Left ventricle myocardium inferior (tissue), 1 donor: ENCODE measurements around the gene DMAC2. TPM values are rescaled to one million over a fixed set of nuclear protein-coding genes. Genes with fewer than 3 reads are reported as not detected.
A peak's percentile ranks its signal among the peaks of the same experiment; 100 is the strongest.
"Not testable (repeated sequence)": the region's sequence is repeated elsewhere in the genome, so short reads cannot be mapped to it uniquely, and the experiment has no call there.

Experiments used
- DNase-seq: peaks from one replicate; pipeline ENCODE4 v3.0.0-alpha.2; 2020
- H3K27ac ChIP-seq: fragments of 200-600 bp; replicated peaks from 2 replicates; pipeline ENCODE4 v1.8.0; 2021
- H3K27me3 ChIP-seq: fragments of 200-600 bp; 2 replicates; pipeline ENCODE4 v1.8.0; 2021; ENCODE audit warnings: low read depth
- H3K36me3 ChIP-seq: fragments of 200-600 bp; 2 replicates; pipeline ENCODE4 v1.8.0; 2021
- H3K4me1 ChIP-seq: fragments of 200-600 bp; 2 replicates; pipeline ENCODE4 v1.8.0; 2021
- H3K4me3 ChIP-seq: fragments of 200-600 bp; 2 replicates; pipeline ENCODE4 v1.8.0; 2021; ENCODE audit warnings: mild to moderate bottlenecking, moderate library complexity
- H3K9me3 ChIP-seq: fragments of 200-600 bp; replicated peaks from 2 replicates; pipeline ENCODE4 v1.8.0; 2021
- CTCF ChIP-seq: fragments of 200-600 bp; IDR thresholded peaks from 2 replicates; pipeline ENCODE4 v1.8.0; 2021; ENCODE audit warnings: antibody characterized with exemption, mild to moderate bottlenecking, borderline replicate concordance
- intact Hi-C: fragments of 100-400 bp; cut with micrococcal nuclease; formaldehyde crosslinking; loops from one replicate; pipeline ENCODE4 v1.11.0; 2022
- total RNA-seq: library from RNA; stranded (reverse); fragmentation: NEBNext Ultra II Directional; extraction: Animal tissue kit (Norgen Biotek cat#: 25700); gene quantifications from one replicate; pipeline ENCODE4 v1.2.1, GENCODE V29; 2021
- donor health status: DM: no; HTN: yes; CAD: no; lungs with severe emphysema.

Gene DMAC2
- total RNA-seq, 1 donor from 2014 or later, result 125 TPM

GRCh38 chr19:41411100-41411967 is 28.4 kb downstream of the DMAC2 start:
- intact Hi-C loops, result no loop called here
- no peak for DNase-seq
- TF ChIP-seq CTCF, result no peak
- Histone ChIP-seq H3K4me1 (peaks cover 72% of the 10 kb centered on the region), H3K27me3 (no peaks in the 10 kb centered on the region), H3K4me3 (no peak overlapping the region), H3K9me3 (no peaks in the 10 kb centered on the region), H3K36me3 (peaks cover 37% of the 10 kb centered on the region), H3K27ac (peak overlapping the region; percentile 87)

- H3K27me3 ChIP-seq, result no peaks in the 10 kb centered on the region
- peaks cover 74% of the 10 kb centered on the region for H3K4me1 ChIP-seq
- DNase-seq, result no peak
- intact Hi-C loops, result no loop called here
- no peak overlapping the region for H3K4me3 ChIP-seq
- H3K9me3 ChIP-seq, result no peaks in the 10 kb centered on the region
- H3K27ac ChIP-seq, result peak overlapping the region; percentile 87
- peaks cover 31% of the 10 kb centered on the region for H3K36me3 ChIP-seq
- no peak for TF ChIP-seq CTCF
Observed at GRCh38 chr19:41410336-41411054, 29.2 kb downstream of the DMAC2 start.

GRCh38 chr19:41409288-41409687 is 30.4 kb downstream of the DMAC2 start:
- TF ChIP-seq CTCF, result no peak
- Histone ChIP-seq H3K9me3 (no peaks in the 10 kb centered on the region), H3K4me1 (peaks cover 86% of the 10 kb centered on the region), H3K27ac (peak overlapping the region; percentile 87), H3K27me3 (no peaks in the 10 kb centered on the region), H3K4me3 (peak overlapping the region; percentile 2), H3K36me3 (peaks cover 19% of the 10 kb centered on the region)
- intact Hi-C loops, result no loop called here
- DNase-seq, result no peak

GRCh38 chr19:41408846-41409245 is 30.9 kb downstream of the DMAC2 start:
- H3K4me1 ChIP-seq, result peaks cover 91% of the 10 kb centered on the region
- peaks cover 15% of the 10 kb centered on the region for H3K36me3 ChIP-seq
- H3K9me3 ChIP-seq, DNase-seq, intact Hi-C loops, H3K4me3 ChIP-seq, H3K27me3 ChIP-seq: not testable (repeated sequence)
- H3K27ac ChIP-seq, result peak overlapping the region; percentile 87

GRCh38 chr19:41408256-41408655 is 31.5 kb downstream of the DMAC2 start:
- H3K4me3 ChIP-seq, result no peak overlapping the region
- H3K27me3 ChIP-seq, result no peaks in the 10 kb centered on the region
- peak; percentile 17 for TF ChIP-seq CTCF
- peak overlapping the region; percentile 87 for H3K27ac ChIP-seq
- DNase-seq, result no peak
- no peaks in the 10 kb centered on the region for H3K9me3 ChIP-seq
- H3K4me1 ChIP-seq, result peaks cover 97% of the 10 kb centered on the region
- peaks cover 9% of the 10 kb centered on the region for H3K36me3 ChIP-seq
- intact Hi-C loops, result no loop called here

- Histone ChIP-seq H3K36me3 (no peaks in the 10 kb centered on the region), H3K27ac (peak overlapping the region; percentile 87), H3K27me3 (no peaks in the 10 kb centered on the region), H3K4me1 (peaks cover 98% of the 10 kb centered on the region), H3K9me3 (no peaks in the 10 kb centered on the region), H3K4me3 (no peak overlapping the region)
- DNase-seq, result no peak
- intact Hi-C loops, result no loop called here
- no peak for TF ChIP-seq CTCF
Observed at GRCh38 chr19:41407271-41407670, 32.4 kb downstream of the DMAC2 start.
